Lower lobe of right lung (tissue), 2 donors: ENCODE results near the gene POU6F2. TPM values are rescaled to one million over a fixed set of nuclear protein-coding genes. Genes with fewer than 3 reads are reported as not detected.

Experiments
- ATAC-seq, 2 donors: fragments of 200-7000 bp; cut with Tn5 transposase; one replicate each; pipeline ENCODE4 v1.9.1; 2020 to 2022; ENCODE audit warnings: mild to moderate bottlenecking in 2 of 2, moderate library complexity in 2 of 2
- DNase-seq: peaks from one replicate; pipeline ENCODE4 v3.0.0-alpha.2; 2020
- H3K27ac ChIP-seq: fragments of 200-600 bp; one replicate; pipeline ENCODE4 v1.8.0; 2022
- H3K27me3 ChIP-seq: fragments of 200-600 bp; one replicate; pipeline ENCODE4 v1.8.0; 2022; ENCODE audit warnings: low read depth
- H3K36me3 ChIP-seq: fragments of 200-600 bp; one replicate; pipeline ENCODE4 v1.8.0; 2022; ENCODE audit warnings: mild to moderate bottlenecking
- H3K4me1 ChIP-seq: fragments of 200-600 bp; one replicate; pipeline ENCODE4 v1.8.0; 2022
- H3K4me3 ChIP-seq: fragments of 200-600 bp; one replicate; pipeline ENCODE4 v1.8.0; 2022; ENCODE audit warnings: mild to moderate bottlenecking
- H3K9me3 ChIP-seq: fragments of 200-600 bp; one replicate; pipeline ENCODE4 v1.8.0; 2022
- intact Hi-C: fragments of 100-400 bp; cut with DNase I; formaldehyde crosslinking; loops from one replicate; pipeline ENCODE4 v1.11.0; 2022
- total RNA-seq: library from RNA; stranded (reverse); fragmentation: NEBNext Ultra II Directional; extraction: Animal tissue kit (Norgen Biotek cat#: 25700); gene quantifications from one replicate; pipeline ENCODE4 v1.2.1, GENCODE V29; 2021
- TF ChIP-seq, protein P1 (sequence below): fragments of 200-600 bp; IDR thresholded peaks from one replicate; pipeline ENCODE4 v1.8.0; 2022; ENCODE audit warnings: antibody characterized with exemption, mild to moderate bottlenecking
- donor health status: DM: no; HTN: yes; CAD: no; lungs with severe emphysema.

The POU6F2 gene
- total RNA-seq, 1 donor from 2014 or later = not detected

DNA sequence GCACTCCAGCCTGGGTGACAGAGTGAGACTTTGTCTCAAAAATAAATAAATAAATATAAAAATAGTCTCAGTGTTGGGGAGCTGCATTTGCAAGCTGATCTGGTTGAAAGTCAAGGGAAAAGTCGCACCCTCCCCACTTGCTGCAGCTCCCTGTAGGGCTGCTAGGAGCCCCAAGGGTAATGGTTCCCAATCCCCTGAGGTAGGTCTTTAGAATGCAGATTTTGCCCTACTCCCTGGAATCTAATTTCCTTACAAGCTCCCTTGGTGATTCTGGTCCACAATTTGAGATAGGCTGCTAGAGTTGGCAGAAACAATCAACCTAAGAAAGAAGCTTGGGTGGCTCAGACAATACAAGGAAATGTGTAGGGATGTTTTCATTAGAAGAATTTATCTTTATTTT is 356.0 kb downstream of the POU6F2 start:
- intact Hi-C loops = no loop called here
- H3K27me3 ChIP-seq = no peaks in the 10 kb centered on the region
- H3K27ac ChIP-seq = no peak overlapping the region
- TF ChIP-seq, protein P1, sequence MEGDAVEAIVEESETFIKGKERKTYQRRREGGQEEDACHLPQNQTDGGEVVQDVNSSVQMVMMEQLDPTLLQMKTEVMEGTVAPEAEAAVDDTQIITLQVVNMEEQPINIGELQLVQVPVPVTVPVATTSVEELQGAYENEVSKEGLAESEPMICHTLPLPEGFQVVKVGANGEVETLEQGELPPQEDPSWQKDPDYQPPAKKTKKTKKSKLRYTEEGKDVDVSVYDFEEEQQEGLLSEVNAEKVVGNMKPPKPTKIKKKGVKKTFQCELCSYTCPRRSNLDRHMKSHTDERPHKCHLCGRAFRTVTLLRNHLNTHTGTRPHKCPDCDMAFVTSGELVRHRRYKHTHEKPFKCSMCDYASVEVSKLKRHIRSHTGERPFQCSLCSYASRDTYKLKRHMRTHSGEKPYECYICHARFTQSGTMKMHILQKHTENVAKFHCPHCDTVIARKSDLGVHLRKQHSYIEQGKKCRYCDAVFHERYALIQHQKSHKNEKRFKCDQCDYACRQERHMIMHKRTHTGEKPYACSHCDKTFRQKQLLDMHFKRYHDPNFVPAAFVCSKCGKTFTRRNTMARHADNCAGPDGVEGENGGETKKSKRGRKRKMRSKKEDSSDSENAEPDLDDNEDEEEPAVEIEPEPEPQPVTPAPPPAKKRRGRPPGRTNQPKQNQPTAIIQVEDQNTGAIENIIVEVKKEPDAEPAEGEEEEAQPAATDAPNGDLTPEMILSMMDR = no peak
- H3K4me3 ChIP-seq = no peak overlapping the region
- H3K9me3 ChIP-seq = no peaks in the 10 kb centered on the region
- H3K4me1 ChIP-seq = no peaks in the 10 kb centered on the region
- DNase-seq = no peak
- ATAC-seq = no peak
- H3K36me3 ChIP-seq = no peaks in the 10 kb centered on the region

DNA sequence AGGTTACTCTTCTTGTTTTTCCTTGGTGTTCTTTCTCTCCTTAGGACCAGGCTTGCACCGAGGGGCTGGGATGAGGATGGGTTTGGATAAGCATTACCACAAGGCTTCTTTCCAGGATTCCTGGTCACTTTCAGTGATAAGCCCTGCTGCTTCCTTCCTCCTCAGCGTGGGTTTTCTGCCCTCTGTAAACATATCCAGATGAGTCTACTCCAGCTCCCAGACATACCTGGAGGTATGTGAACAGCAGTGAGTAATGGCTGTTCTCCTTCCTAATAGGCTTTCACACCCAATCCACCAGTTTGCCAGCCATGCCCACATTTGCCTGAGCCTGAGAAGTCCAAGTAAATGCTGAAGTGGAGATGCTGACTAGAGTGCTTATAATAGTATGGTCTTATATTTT is 358.7 kb downstream of the POU6F2 start:
- intact Hi-C loops = no loop called here
- TF ChIP-seq, protein P1 = no peak
- DNase-seq = no peak

DNA sequence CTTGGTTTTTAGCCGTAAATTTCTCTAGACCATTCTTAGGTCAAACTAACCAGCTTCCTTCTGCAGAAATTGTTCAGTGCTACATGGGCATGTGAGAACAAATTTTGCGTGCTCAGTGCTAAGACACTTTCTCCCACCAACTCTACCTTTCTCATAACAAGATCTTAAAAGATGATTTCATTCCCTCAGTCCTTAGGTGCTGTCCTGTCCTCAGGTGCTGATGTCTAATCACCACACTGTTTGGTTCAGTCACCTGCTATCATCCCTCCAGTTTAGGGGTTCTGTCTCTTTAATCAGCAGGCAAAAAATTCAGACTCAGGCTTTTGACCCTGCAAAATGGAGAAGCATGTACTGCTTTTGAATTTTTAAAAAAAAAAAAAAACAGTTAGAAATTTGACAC is 361.0 kb downstream of the POU6F2 start:
- Histone ChIP-seq H3K27ac (no peak overlapping the region), H3K9me3 (no peaks in the 10 kb centered on the region), H3K4me3 (no peak overlapping the region), H3K36me3 (no peaks in the 10 kb centered on the region), H3K27me3 (no peaks in the 10 kb centered on the region), H3K4me1 (no peaks in the 10 kb centered on the region)
- ATAC-seq (no peak), DNase-seq (no peak)
- TF ChIP-seq, protein P1 = no peak
- intact Hi-C loops = no loop called here

More for the DNA sequence above, 358.7 kb downstream of the POU6F2 start:
- no peaks in the 10 kb centered on the region for H3K4me1 ChIP-seq
- ATAC-seq = no peak
- H3K27ac ChIP-seq = no peak overlapping the region
- H3K27me3 ChIP-seq = no peaks in the 10 kb centered on the region
- H3K4me3 ChIP-seq = no peak overlapping the region
- no peaks in the 10 kb centered on the region for H3K36me3 ChIP-seq
- H3K9me3 ChIP-seq = no peaks in the 10 kb centered on the region

DNA sequence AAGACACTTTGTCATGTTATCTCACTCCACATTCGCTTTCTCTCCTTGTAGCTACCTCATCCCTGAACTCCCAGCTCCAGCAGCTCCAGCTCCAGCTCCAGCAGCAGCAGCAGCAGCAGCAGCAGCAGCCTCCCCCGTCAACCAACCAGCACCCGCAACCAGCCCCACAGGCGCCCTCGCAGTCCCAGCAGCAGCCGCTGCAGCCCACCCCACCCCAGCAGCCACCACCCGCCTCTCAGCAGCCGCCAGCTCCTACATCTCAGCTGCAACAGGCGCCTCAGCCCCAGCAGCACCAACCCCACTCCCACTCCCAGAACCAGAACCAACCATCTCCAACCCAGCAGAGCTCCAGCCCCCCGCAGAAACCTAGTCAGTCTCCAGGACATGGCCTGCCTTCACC is 361.9 kb downstream of the POU6F2 start:
- DNase-seq (no peak), ATAC-seq (no peak)
- no peak overlapping the region for H3K4me3 ChIP-seq
- no peaks in the 10 kb centered on the region for H3K4me1 ChIP-seq
- intact Hi-C loops = no loop called here
- H3K36me3 ChIP-seq = no peaks in the 10 kb centered on the region
- no peaks in the 10 kb centered on the region for H3K27me3 ChIP-seq
- H3K27ac ChIP-seq = no peak overlapping the region
- TF ChIP-seq, protein P1 = no peak
- no peaks in the 10 kb centered on the region for H3K9me3 ChIP-seq

DNA sequence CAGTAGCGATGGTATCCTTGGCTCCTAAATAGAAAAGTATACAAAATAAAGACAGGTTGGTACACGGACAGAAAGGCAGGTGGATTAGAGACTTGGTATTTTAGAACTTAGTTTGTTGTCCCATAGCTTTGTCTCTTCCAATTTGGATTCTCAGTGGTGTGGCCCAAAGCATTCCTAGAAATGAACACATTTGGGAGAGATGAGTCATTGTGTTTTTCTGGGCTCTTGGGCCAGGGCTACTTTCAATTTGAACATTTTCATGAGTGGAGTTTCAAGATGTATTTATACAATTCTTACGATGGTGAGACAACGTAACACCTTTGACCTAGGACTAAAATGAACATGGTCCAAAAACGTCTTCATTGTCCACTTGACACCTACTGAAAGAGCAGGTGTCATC is 363.4 kb downstream of the POU6F2 start:
- no peaks in the 10 kb centered on the region for H3K9me3 ChIP-seq
- H3K4me3 ChIP-seq = no peak overlapping the region
- intact Hi-C loops = no loop called here
- H3K27me3 ChIP-seq = no peaks in the 10 kb centered on the region
- no peaks in the 10 kb centered on the region for H3K4me1 ChIP-seq
- TF ChIP-seq, protein P1 = no peak
- ATAC-seq (no peak), DNase-seq (no peak)
- H3K36me3 ChIP-seq = no peaks in the 10 kb centered on the region
- H3K27ac ChIP-seq = no peak overlapping the region

DNA sequence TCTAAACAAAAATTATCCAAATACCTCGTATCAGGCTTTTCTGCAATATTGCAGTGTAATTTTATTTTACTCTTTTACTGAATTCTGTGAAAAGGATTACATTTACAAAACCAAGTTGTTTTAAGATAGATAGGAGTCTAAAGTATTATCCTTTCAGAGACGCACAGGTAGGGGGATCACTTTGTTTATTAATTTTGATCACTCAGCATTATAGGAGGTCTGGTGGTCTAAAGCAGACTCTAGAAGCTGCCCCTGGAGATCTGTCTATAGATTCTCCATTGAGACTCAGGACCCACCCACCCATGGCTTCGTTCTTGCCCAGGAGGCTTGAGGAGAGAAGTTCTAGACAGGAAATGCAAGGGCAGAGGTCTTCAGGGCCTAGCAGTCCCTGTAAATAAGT is 365.1 kb downstream of the POU6F2 start:
- TF ChIP-seq, protein P1 = no peak
- Histone ChIP-seq H3K27me3 (no peaks in the 10 kb centered on the region), H3K27ac (no peak overlapping the region), H3K4me3 (no peak overlapping the region), H3K36me3 (no peaks in the 10 kb centered on the region), H3K9me3 (no peaks in the 10 kb centered on the region), H3K4me1 (no peaks in the 10 kb centered on the region)
- intact Hi-C loops = no loop called here
- DNase-seq (no peak), ATAC-seq (no peak)
